Cerebellar nuclear complex (tissue), 1 donor: ENCODE results near the gene AFG3L2.

Source experiments
- DNase-seq, 2 experiments: peaks; one replicate each; lab custom pipeline; 2025; lab: John Stamatoyannopoulos, UW

The AFG3L2 gene

DNA sequence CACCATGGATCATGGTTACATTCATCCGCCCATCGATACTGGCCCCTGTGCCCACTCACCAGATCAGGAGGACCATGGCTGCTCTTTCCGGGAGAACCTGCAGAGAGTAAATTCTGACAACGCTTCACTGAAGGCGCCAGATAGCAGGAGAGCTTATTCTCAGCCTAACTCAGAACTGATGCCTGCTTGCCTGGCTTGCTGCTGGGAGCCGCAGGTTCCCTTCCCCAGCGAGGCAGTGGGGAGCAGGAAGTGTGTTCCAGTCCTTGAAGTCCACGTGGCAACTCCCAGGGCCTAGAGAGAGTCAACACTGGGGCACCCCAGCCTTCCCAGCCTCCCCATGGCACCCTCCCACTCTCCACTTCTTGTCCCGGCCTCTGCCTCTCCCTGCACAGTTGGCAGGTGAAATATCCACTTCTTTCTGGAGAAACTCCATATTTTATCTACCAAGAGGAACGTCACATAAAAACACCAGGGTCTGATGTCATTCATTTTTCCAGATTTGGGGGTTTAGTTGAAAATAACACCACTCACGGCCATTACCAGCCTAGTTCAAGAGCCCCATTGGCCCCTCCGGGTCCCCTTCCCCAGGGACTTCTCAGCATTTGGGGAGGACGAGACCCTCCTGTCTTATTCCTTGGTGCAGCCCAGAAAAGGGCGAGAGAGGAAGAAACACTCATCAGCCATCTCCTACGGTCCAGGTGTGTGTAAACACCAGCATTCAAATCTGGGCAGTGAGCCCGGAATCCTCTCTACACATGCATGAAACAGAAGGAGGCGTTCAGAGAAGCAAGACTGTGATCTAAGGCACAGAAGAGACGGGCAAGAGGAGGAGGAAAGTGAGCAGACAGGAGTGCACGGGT, 72.4 kb downstream of the AFG3L2 start:
- DNase-seq = no peak

DNA sequence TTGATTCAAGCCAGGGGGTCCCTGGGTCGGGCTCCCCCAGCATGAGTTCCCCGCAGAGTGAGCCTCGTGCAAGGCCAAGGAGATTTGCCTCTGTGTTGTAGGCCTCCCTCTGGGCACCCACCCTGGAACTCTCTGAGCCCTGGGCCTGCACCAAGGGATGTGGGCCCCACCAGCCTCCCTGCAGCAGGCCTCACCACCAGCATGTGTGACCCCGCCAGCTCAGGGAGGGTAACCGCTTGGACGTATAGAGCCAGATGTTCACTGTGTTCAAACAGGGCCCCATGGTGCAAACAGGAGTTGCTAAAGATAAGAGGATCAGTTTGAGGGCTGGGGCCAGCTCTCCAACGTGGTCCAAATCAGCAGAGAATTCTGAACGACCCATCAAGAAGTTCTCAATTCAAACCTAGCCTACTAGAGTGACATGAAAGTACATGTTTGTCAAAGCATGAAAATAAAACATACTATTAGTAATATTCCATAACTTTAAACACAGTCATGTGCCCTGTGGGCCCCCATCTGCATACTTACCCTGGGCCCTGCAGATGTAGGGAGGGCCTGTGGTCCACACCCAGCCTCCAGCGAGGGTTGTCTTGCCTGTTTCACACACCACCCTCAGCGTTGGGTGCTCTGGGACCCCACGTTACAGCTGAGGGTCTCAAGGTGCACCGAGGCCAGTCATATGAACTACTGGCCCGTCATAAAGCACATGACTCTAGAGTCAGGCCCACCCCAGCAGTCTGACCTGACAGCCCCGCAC, 74.5 kb downstream of the AFG3L2 start:
- no peak for DNase-seq

DNA sequence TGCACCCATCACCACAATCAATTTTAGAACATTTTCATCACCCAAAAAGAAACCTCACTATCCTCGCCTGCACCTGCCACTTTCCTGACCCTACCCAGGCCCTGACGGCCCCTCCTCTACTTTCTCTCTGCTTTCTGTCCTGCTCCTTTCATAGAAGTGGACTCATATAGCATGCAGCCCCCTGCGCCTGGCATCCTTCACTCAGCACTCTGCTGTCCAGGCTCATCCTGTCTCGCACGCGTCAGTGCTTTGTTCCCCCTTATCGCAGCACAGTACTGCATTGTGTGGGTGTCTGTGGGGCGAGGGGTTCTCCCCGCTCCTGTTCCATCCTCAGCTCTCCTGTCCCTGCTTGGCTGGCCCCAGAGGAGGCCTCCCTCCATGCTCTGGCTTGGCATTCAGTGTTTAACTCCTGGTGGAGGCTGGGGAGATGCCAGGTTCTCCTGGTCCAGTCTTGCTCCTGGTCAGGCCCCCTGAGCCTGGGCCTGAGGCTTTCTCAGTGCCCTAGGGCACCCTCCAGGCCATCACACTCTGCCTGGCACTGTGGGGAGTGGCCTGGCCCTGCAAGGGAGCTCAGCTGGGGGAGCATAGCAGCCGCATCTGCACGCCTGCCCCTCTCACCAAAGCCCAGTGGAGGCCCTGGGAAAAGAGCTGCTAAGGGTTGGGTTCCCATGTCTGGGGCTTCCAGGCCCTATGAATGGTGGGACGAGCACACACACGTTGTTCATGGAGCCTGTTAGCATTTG, 75.6 kb downstream of the AFG3L2 start:
- DNase-seq = no peak

DNA sequence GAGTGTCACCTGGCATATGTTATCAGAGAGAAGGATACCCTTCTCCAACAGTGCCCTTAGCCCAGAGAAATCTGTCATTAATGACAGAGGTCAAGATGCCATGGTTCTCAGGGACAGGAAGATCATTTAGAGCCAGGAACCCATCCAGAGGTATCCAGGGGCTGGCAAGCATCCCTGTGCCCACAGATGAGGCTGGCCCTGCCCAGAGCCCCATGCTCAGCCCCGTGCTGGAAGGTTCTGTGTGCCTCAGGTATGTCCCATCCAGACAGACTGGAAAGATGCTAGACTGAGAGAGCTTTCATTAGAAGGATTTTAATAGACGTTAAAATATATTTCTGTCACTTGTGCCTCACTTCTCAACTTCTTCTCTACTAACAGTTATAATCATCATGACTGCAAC, 77.2 kb downstream of the AFG3L2 start:
- no peak for DNase-seq

DNA sequence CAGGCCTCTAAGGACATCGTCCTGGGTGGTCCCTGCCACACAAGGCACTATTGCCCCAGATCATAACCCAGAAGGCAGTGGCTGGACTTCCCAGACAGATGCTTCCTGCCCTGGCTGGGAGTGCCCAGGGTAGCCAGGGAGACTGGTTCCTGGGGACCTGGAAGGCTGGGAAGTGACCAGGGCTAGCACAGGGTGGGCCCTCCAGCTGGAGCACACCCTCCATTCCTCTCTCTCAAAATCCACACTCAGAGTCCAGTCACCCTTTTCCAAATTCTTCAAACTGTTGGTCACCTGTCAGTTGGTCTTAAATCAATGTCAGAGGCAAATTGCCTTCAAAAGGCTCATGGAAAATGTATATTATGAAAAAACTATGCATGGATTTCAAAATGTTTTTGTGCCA, 80.6 kb downstream of the AFG3L2 start:
- no peak for DNase-seq

DNA sequence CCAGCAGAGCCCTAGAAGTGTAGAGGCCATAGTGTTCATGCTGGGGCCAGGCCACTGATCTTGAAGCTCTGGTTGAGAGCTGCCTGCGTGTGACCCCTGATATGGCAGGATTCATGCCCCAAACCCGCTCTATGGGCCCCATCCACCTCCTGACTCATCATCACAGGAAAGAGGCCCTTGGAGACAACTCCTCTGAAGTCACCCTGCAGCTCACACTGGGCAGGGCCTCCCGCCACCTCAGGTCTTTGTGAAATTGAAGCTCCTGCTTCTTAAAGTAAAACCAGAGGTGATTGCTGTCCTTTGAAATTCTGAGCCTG, 81.0 kb downstream of the AFG3L2 start:
- no peak for DNase-seq

DNA sequence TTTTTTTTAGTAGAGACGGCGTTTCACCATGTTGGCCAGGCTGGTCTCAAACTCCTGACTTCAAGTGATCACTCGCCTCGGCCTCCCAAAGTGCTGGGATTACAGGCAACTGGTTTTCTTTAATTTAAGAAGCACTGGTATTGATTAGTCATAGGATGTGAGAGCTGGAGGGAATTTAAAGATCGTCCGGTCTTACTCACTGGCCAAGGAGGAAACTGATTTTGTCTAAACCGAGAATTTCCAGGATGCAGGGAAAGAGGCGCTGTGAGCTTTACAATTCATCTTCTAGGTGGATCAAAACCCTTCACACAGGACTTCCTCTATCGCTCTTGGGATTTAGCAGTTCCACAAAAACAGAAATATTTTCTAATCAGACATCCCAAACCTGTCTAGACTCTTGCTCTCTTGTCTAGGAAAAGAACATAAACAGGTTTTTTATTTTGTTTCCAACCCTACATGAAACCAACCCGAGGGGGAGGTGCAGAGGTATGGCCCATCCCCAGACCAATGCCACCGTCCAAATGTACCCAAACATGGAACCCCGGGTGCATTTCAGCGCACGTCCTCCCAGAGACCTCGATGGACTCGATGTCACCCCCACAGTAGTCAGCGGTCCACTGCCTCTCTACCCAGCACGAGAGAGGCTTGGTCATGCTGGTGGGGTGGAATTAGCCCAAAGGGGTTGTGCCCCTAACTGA, 81.5 kb downstream of the AFG3L2 start:
- DNase-seq = no peak

DNA sequence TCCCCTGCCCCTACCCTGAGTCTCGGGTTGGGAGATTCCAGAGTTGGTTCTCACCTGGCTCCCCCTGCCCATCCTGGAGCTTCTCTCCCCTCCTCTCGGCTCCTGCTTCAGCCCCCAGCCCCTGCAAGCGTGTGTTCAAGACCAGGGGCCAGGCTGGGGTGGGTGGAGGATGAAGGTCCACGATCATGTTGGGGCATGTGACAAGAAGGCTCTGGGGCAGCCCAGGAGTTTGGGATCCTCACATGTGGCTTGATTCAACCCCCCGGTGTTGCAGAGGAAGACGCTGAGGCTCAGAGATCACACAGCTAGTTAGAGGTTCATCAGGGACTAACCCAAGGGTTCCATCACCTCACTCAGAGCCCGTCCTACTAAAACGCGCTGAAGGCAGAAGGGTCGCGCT, 83.2 kb downstream of the AFG3L2 start:
- no peak for DNase-seq

DNA sequence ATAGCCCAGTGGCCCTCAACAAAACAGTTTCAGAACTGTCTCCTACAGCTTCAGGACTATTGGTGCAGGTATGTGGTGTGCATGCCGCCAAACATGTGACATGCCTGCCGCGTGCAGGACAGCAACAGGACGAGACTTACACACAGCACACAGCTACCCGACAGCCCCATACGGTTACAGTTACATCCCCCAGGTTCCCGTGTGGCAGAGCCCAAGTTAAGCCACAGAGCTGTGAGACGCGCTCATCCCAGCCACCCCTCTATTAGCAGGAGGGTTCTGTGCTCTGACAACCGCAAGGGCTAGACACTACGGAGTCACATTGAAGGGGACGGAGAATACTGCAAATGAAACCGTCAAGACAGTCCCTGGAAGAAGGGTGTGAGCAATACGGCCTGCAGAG, 85.3 kb downstream of the AFG3L2 start:
- DNase-seq = no peak

DNA sequence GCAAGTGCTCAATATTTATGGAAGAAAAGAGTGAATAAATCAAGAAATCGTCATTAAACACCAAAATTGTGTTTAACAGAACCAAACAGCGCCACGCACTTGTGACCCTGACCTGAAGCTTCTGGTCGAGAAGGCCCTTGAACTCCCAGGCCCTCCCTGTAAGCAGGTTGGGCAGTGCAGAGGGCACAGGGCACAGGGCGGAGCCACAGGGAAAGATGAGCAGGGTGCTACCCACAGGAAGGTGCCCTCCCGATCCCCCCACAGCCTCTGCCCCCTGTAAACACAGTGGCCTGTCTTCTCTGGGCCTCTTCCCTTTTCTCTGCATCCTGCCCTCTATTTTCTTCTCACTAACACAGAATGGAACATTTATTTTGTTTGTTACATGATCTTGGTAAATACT, 85.9 kb downstream of the AFG3L2 start:
- DNase-seq = no peak

DNA sequence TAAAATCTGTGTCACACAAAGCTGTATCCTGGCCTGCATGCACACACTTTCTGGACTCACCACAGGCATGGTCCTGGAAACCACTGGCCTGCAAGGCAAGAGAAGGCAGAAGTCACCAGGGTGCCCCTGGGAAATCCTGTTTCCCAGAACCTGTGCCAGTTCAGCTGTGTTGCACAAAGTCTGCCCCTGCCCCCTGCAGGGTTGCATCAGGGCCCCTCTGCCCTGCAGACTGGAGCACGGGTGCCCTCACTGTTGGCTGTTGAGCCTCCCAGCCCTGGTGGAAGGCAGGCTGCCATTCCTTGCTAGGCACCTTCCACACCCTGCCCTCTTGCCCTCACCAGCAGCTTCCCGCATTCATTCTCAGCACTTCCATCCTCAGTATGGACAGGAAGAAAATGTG, 86.9 kb downstream of the AFG3L2 start:
- no peak for DNase-seq

DNA sequence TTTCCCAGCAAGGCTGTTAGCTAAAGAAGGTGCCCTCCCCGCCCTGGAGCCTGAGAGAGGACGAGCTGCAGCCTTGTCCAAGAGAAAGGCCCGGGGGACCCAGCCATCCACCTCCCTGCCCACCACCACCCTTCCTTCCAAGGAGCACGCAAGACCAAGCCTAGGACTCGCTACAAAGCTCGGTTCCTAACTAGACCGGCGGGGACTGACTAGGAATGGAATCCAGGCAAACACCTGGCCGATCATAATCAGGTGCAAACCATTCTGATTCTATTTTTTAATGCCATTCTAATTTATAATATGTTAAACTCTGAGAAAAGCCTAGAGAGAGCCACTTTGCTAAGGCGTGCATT, 88.6 kb downstream of the AFG3L2 start:
- DNase-seq = no peak

DNA sequence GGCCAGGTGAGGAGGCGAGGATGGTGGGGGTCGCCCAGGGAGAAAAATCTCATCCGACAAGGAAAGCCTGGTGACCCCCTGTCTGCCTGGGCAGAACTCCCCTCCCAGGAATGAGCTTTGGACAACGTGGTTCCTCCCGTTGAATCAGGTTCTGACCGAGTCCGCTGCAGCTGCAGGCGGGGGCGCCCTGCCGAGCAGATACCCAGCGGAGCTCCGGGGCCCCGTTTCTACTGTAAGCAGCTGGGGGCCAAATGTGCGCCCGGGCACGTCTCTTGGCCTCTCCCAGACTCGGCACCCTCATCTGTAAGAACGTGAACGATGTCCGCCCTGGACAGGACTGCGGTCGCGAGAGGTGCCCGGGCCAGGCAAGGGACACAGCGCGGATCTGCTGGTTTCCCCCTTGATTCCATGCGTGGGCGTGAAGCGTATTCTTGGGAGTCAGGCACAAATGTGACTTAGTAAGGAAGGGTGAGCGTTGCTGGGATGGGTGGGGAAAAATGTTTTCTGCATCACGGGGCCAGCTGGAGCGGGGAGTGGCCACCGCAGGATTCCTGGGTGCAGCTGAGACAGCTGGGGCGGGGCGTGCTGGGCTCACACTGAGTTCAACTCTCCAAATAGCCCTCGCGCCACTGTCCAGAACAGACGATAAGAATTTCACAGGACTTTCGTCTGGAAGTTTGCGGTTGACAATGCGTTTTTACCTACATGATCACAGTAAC, 89.2 kb downstream of the AFG3L2 start:
- no peak for DNase-seq

DNA sequence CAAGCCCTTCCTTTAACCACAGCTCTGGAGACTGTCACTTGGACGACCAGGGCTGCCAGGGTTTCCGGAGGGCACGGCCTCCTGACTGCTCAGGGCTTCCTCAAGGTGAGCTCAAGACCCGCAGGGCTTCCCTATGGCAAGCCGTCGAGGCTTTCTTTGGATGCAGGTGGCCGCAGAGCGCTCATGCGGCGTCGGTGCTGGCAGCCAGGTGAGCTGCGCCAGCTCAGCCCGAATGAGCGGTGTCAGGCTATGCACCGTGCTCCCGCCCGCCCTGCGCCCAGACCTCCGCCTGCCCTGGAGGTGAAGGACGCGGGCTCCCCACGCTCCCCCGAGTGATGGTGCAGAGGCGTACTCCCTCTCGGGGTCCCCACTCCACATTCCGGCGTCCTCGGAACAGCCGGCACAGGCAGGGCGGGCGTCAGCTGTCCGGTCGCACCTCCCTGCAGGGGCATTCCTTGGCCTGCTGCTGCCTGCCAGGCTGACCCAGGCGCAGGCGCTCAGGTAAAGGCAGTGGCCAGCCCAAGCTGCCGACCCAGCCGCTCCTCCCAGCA, 89.8 kb downstream of the AFG3L2 start:
- DNase-seq = no peak

DNA sequence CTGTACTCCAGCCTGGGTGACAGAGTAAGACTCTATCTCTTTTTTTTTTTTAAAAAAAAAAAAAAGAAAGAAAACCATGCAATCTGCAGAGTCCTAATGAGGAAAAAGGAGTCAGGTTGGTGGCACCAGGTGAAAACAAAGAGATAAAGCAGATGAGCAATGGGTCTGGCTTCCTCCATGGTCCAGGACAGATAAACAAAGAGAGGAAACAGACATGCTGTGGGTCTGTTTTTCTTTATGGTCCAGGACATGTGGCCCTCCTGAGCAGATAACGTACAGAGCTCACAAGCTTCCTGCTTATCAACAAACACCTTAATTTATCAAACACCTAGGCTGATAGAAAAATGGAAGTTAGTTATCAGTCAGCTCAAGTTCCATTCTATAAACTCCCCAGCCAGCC, 93.4 kb downstream of the AFG3L2 start:
- DNase-seq = no peak

DNA sequence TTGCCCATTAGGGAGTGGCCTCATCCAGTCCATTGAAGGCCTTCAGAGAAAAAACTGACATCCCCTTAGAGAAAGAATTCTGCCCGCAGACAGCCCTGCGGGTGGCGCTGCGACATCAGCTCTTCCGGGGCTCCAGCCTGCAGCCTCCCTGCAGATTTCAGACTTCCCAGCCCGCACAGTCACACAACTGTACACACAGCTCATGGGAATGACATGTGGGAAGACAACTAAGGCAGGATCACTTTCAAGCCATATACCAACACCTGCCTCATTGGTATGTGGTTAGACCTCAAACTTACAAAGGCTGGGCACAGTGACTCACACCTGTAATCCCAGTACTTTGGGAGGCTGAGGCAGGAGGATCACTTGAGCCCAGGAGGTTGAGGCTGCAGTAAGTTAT, 93.8 kb downstream of the AFG3L2 start:
- DNase-seq = no peak

DNA sequence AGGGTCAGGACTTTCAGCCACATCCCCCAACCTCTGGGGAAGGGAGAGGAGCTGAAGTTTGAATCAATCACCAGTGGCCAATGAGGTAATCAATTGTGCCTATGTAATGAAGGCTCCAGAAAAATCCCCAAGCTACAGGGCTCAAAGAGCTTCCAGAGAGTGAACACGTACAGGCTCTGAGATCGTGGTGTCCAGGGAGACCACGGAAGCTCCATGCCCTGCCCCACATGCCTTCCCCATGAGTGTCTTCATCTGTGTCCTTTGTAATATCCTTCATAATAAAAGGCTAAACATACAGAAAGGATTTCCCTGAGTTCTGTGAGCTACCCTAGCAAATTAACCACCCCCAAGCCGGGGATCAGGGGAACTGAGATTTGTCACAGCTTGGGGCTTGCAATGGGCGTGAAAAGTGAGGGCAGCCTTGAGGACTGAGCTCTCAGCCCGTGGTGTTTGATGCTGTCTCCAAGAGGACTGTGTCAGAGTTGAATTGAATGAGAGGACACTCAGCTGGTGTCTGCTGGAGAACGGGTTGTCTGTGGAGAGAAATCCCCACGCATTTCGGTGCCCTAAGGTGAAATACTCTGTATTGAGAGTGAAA, 94.5 kb downstream of the AFG3L2 start:
- DNase-seq = no peak

DNA sequence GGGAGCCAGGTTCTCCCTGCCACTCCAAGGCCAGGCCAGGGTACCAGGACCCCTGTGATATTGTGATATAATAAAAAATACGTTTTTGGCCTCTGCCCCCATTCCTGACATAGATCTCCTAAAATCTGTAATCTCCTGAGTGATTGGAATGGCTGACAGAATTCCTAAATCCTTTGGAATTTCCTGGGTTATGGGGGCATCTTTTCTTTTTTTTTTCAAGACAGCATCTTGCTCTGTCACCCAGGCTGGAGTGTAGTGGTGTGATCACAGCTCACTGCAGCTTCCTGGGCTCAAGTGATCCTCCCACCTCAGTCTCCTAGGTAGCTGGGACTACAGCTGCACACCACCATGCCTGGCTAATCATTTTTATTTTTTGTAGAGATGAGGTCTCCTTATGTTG, 95.2 kb downstream of the AFG3L2 start:
- DNase-seq = no peak

DNA sequence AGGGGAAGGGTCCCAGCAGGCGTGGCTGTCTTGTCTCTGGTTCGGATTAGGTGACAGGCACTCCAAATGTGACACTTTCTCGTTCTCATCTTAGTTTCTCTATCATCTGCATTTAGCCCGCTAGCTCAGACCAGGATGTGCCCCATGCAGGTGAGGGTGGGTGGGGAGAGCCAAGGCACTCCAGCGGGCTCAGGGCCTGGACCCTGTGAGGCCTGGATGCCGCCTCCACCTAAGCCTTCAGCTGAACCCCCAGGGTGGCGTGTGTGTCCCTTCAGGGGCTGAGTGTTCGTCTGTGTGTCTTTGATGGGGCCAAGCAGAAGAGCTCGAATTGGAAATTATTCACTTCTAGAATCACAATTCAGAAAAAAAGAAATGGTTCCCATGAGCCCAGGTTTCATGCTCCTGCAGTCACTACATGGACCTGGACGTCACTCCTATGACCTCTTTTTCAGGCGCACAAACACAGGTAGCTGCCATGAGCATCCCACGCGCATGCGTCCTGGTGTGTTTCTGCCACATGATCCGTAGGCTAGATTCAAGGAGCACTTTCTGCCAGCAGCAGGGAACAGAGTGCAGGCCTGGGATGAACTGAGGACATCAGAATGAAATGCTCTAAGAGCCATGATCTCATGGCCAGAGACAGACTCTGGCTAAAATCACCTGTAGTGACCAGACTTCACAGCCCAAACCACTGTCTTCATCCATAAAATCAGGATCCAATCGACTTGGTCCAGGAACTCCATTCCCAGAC, 97.1 kb downstream of the AFG3L2 start:
- no peak for DNase-seq
